GM21528 (cell line): ENCODE measurements around the gene HSPB1.
"Not testable (repeated sequence)": the region's sequence is repeated elsewhere in the genome, so short reads cannot be mapped to it uniquely, and the experiment has no call there.

ENCODE experiments used
- ATAC-seq: cut with Tn5 transposase; IDR thresholded peaks from one replicate; pipeline ENCODE4 v1.9.1; 2021; ENCODE audit warnings: mild to moderate bottlenecking, moderate library complexity; ENCODE audit not compliant: unreplicated experiment, low FRiP score

Gene HSPB1

GRCh38 chr7:76302347-76303201 lies at the start of gene HSPB1:
Gene HSPB1 (plus strand): TSS chr7:76302673. CDS start chr7:76302713, 40 bp downstream.
- ATAC-seq, result peak; percentile 42

GRCh38 chr7:76254781-76255180 lies 47.7 kb upstream of the HSPB1 start:
- ATAC-seq, result no peak

- no peak for ATAC-seq
Measured at GRCh38 chr7:76257973-76258372, 44.5 kb upstream of the HSPB1 start.

- ATAC-seq, result no peak
Measured at GRCh38 chr7:76259124-76260093, 43.1 kb upstream of the HSPB1 start.

GRCh38 chr7:76260171-76260703 lies 42.2 kb upstream of the HSPB1 start:
- ATAC-seq, result no peak

- no peak for ATAC-seq
Measured at GRCh38 chr7:76261329-76261728, 41.1 kb upstream of the HSPB1 start.

- no peak for ATAC-seq
Measured at GRCh38 chr7:76261931-76262330, 40.5 kb upstream of the HSPB1 start.

- no peak for ATAC-seq
Measured at GRCh38 chr7:76262683-76263402, 39.6 kb upstream of the HSPB1 start.

GRCh38 chr7:76265299-76265698 lies 37.2 kb upstream of the HSPB1 start:
- ATAC-seq, result no peak

GRCh38 chr7:76267107-76267893 lies 35.2 kb upstream of the HSPB1 start:
- ATAC-seq, result no peak

- no peak for ATAC-seq
Measured at GRCh38 chr7:76267894-76268183, 34.6 kb upstream of the HSPB1 start.

- ATAC-seq, result no peak
Measured at GRCh38 chr7:76268376-76268775, 34.1 kb upstream of the HSPB1 start.

GRCh38 chr7:76269895-76270294 lies 32.6 kb upstream of the HSPB1 start:
- ATAC-seq, result no peak

GRCh38 chr7:76271384-76271783 lies 31.1 kb upstream of the HSPB1 start:
- not testable (repeated sequence) for ATAC-seq

GRCh38 chr7:76272142-76272541 lies 30.3 kb upstream of the HSPB1 start:
- ATAC-seq, result no peak

GRCh38 chr7:76272851-76273497 lies 29.5 kb upstream of the HSPB1 start:
- ATAC-seq, result no peak

- no peak for ATAC-seq
Measured at GRCh38 chr7:76273503-76273902, 29.0 kb upstream of the HSPB1 start.

GRCh38 chr7:76278540-76278939 lies 23.9 kb upstream of the HSPB1 start:
- no peak for ATAC-seq

GRCh38 chr7:76280408-76280807 lies 22.1 kb upstream of the HSPB1 start:
- no peak for ATAC-seq
